HG03095 (cell line): Measurements from ENCODE around the gene SOX10.

ENCODE experiments used
- ATAC-seq: cut with Tn5 transposase; IDR thresholded peaks from one replicate; pipeline ENCODE4 v1.9.1; 2021; ENCODE audit warnings: moderate library complexity; ENCODE audit not compliant: unreplicated experiment

The SOX10 gene

GRCh38 chr22:37983860-37984791 is at the start of gene SOX10:
Gene SOX10 (minus strand): TSS chr22:37984555. CDS start chr22:37983784, 771 bp downstream.
- no peak for ATAC-seq

DNA sequence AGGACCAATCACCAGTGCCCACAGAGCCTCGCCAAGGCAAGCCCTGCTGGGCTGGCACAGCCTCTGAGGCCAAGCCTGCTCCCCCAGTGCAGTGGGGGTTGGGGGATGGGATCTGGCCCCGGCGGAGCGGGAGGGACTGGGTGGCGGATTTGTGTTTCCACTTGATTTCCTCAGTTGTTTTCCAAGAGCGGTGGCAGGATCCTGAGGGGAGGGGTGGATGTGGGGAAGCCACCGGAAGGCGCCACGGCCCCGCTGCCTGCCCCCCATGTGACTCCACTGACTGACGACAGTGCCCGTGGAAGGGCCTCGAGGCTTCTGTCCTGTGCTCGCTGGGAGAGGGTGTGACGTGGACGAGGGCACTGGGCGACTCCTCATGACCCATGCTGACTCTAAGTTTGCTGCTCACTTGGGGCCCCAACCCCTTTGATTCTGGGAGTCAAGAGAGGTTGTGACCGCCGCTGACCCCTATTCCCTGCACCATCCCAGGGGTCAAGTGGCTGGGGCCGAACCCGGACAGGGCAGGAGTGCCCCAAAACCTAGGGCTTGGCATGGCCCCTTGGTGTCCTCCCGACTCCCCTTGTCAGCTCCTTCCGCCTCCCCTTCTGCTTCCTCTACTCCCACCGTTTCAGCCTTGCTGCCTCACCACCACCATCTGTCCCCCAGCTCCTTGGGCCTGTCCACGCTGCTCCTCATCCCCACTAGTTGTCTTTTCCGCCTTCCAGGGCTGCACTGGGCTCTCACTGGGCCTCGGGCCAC is 49.3 kb upstream of the SOX10 start:
- no peak for ATAC-seq

DNA sequence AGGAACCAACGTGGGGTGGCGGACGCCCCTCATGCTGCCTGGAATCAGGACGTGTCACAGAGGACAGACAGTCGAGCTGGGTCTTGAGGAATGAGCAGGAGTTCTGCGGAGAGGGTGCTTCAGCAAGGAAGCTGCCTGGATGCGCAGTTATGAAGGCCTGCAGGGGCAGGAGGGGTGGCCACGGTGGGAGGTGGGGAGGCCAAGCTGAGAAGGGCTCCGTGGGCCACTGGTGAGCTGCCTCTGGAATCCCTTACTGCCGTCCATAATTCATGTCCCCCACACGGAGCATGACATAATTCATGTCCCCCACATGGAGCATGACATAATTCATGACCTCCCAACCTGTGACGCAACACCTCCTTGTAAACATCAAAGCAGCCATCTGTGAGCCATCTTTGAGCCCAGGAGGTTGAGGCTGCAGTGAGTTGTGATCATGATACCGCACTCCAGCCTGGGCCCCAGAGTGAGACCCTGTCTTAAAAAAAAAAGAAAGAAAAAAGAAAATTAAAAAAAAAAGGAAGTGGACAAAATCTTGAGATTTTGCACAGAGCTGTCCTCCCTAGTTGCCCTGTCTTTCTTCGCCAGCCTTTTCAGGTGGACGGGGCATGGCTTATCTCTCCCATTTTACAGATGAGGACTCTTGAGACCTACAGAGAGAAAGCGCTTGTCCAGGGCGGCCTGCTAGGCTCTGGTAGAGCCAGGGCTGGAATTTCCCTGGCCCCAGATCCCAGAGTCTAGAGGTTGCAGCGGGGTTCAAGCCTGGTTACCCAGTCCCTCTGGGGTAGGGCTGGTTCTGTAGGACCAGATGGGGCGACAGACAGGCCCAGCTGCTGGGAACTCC is 48.5 kb upstream of the SOX10 start:
- no peak for ATAC-seq

GRCh38 chr22:38031491-38031890 is 47.1 kb upstream of the SOX10 start:
- no peak for ATAC-seq

GRCh38 chr22:38030311-38031133 is 46.2 kb upstream of the SOX10 start:
- ATAC-seq, result no peak

GRCh38 chr22:38029901-38030300 is 45.5 kb upstream of the SOX10 start:
- ATAC-seq, result no peak

DNA sequence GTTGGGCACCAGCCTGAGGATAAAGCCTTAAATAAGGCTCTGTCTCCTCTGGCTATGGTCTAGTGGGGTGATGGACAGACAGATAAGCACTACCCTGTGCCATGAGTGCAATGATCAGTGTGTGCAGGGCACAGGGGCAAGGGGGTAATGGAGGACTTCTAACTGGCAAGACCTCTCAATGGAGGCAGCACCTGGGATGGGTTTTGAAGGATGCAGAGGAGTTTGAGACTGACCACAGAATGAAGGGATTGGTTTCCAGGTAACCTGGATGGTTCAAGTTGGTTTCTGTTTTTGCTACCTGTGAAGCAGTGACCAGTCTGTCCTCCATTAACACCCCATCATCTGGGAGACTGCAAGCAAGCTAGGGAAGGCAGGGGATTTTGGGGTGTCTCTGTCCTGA is 45.0 kb upstream of the SOX10 start:
- no peak for ATAC-seq

DNA sequence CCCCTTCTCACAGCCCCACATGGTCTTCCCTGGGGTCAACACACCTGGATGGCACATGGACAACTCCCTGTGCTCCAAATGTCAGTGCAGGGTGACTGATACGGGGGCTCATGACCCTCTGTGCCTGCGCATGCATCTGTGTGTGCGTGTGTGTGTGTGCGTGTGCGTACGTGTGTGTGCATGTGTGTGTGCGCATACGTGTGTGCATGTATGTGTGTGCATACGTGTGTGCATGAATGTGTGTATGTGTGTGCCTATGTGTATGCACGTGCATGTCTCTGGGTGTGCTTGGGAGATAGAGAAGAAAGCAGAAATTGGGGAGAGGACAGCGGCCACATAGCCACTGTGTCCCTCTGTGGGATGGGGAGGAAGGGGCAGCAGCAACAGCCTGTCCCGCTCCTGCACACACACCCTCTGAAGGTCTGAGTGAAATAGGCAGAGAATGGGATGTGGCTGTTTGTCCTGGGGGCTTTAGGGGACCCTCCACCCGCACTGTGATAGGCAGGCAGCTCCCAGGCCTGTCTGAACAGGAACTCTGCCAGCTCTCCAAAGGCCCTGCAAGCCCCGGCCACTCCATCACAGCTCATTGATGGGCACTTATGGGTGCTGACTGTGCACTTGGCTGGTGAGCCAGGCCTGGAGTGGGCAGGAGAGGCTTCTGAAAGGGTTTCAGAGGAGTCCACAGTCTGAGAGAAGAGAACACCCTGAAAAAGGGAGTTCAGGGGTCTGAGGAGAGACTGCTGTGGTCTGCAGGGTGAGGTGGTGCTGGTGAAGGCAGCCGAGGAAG is 44.2 kb upstream of the SOX10 start:
- ATAC-seq, result no peak

GRCh38 chr22:38027487-38027886 is 43.1 kb upstream of the SOX10 start:
- no peak for ATAC-seq

- no peak for ATAC-seq
Observed at GRCh38 chr22:38026130-38027111, 42.1 kb upstream of the SOX10 start.

GRCh38 chr22:38025514-38025913 is 41.2 kb upstream of the SOX10 start:
- ATAC-seq, result no peak

DNA sequence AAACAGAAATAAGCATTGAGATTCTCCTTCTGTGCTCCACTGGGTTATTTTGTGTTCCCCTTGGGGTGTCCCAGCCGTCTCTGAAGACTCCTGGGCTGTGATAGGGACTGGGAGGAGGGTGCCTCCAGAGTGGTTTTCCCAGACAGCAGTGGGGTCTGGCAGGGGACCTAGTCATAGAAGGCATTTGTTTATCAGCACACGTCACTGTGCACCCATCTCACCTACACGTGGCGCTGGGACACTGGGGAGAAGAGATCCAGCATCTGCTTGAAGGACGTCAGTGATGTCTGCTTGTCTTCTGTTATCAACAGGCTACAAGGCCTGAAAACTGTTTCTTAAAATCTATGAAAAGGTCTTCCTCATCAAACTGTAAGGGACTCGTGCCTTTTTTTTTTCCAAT is 38.7 kb upstream of the SOX10 start:
- ATAC-seq, result no peak

DNA sequence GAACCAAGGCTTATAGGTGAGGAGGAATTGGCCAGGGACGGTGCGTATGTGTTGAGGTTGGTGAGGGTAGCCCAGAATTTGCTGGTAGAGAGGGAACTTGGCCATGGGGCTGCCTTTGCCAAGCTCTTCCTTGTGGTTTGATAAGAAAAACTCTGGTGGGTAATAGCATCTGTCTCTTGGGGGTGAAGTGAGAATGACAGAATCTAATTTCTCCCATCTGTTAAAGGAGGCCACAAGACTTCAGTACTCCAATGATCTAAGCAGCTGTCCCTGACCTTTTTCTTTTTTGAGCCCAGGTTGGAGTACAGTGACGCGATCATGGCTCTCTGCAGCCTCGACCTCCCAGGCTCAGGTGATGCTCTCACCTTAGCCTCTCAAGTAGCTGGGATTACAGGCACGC is 36.9 kb upstream of the SOX10 start:
- no peak for ATAC-seq

DNA sequence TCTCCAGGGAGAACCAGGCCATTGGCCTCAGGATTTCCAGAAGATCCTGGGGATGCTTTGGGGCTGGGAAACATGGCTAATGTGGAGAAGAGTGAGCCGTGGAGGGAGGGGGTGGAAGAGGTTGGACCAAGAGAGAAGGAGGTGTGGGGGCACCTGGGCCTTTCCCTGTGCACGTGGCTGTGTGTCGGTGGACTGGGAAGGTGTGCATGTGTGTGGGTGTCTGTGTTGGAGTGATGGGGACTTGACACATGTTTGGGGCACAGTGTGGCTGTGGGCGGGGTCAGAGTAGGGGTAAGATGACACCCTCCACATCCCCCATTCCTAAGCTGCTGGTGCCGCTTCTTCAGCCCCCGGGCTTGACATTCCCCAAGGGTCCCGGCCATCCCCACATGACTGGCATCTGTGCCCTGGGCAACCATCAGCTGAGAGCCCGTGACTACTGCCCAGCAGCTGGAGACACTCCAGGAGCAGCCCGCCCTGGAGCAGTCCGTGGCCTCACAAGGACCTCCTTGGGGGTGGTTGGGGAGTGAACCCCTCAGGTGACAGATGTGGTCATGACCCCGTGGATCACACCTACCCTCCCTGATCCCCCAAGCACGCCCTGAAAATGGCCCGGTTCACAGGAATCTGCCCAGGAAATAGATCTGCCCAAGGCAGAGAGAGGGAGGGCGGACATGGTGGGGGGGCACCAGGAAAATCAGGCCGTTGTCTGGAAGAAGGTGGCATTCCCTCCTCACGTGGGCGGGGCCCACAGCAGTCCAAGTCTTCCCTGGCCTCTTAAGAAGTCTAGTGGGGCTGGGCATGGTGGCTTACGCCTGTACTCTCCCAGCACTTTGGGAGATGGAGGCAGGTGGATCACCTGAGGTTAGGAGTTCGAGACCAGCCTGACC is 34.8 kb upstream of the SOX10 start:
- no peak for ATAC-seq

DNA sequence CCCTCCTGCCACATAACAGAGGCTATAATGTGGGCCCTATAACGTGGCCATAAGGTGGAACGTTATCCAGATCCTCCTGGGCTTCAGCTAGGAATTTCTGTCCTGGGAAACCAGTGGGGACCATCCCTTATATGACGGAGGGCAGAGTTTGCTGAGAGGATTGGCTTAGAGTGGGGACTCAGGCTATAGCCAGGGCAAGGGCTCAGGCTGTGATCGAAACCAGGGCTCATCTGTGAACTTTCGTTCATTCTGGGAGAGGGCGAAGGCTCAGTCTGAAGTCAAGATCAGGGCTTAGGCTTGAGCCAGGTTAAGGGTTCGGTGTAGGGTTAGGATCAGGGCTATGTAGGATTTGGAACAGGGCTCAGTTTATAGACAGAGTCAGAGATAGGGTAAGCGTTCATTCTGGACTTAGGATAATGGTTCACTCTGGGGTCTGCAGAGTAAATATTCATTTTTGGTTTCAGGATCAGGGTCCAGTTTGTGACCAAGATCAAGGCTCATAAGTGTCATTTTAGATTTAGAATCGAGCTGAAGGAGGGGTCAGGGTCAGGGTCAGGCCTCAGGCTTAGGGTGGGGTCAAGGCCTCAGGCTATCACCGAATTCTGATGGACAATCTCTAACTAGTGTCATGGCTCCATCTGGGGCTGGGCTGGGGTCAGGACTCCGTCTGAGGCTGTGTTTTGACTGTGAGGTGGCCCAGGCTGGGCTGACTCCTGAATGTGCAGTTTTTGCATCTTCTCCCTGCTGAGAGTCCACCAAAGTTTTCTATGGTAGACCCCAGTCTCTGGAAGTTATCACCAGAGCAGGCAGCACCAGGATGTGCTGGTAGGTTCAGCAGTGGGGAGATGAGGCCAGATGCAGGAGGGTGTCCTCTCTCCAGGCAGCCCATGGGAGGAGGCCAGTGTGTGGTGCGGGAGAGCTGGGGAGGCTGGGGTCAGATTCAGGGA is 33.9 kb upstream of the SOX10 start:
- ATAC-seq, result no peak

DNA sequence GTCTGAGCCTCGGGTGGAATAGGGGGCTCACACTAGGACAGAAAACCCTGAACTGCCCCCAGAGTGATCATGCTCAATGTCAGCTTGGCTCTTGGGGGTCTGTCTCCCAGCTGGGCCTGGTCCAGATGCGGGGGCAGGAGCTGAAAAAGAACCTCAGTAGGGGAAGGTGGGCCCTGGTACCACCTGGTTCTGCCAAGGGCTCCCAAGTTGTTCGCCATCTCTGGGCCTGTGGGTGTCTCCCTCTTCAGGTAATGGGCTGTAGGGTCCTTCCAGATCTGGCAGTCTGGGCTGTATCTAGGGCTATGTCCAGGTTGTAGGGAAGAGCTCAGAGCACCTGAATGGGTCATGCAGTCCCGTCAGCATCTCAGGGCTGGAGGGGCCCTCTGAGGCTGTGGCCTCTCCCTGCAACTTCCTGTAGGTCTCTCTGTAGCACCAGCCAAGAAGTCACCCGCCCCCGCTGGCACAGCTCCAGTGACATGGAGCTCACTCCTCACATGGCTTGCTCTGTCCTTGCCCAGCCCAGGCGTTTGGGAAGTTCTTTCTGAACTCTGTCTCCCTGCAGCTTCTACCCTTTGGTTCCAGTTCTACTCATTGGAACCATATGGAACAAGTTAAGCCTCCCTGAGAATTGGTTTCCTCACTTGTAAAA is 33.0 kb upstream of the SOX10 start:
- ATAC-seq, result no peak
